GM12875 (cell line): Measurements from ENCODE around the gene TOR1AIP1.

ENCODE experiments used
- H3K4me3 ChIP-seq: one replicate; pipeline ENCODE4 v1.5.1; 2011; ENCODE audit warnings: low read depth, low read length, control low read depth
- TF ChIP-seq, protein P1 (sequence below): IDR thresholded peaks from 2 replicates; pipeline ENCODE4 v1.5.1; 2011; ENCODE audit warnings: low read depth, mild to moderate bottlenecking, control low read depth, inconsistent platforms, low read length, moderate library complexity, borderline replicate concordance; ENCODE audit not compliant: insufficient read depth

Gene TOR1AIP1

GRCh38 chr1:179968284-179968993, 86.4 kb downstream of the TOR1AIP1 start:
- TF ChIP-seq, protein P1, sequence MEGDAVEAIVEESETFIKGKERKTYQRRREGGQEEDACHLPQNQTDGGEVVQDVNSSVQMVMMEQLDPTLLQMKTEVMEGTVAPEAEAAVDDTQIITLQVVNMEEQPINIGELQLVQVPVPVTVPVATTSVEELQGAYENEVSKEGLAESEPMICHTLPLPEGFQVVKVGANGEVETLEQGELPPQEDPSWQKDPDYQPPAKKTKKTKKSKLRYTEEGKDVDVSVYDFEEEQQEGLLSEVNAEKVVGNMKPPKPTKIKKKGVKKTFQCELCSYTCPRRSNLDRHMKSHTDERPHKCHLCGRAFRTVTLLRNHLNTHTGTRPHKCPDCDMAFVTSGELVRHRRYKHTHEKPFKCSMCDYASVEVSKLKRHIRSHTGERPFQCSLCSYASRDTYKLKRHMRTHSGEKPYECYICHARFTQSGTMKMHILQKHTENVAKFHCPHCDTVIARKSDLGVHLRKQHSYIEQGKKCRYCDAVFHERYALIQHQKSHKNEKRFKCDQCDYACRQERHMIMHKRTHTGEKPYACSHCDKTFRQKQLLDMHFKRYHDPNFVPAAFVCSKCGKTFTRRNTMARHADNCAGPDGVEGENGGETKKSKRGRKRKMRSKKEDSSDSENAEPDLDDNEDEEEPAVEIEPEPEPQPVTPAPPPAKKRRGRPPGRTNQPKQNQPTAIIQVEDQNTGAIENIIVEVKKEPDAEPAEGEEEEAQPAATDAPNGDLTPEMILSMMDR = no peak
- H3K4me3 ChIP-seq = no peak overlapping the region

GRCh38 chr1:179968994-179969919, 87.2 kb downstream of the TOR1AIP1 start:
- TF ChIP-seq, protein P1 = no peak
- H3K4me3 ChIP-seq = no peak overlapping the region
